ENCODE results near the gene FSD2.
"Not testable (repeated sequence)": the region's sequence is repeated elsewhere in the genome, so short reads cannot be mapped to it uniquely, and the experiment has no call there.

FSD2 gene

DNA sequence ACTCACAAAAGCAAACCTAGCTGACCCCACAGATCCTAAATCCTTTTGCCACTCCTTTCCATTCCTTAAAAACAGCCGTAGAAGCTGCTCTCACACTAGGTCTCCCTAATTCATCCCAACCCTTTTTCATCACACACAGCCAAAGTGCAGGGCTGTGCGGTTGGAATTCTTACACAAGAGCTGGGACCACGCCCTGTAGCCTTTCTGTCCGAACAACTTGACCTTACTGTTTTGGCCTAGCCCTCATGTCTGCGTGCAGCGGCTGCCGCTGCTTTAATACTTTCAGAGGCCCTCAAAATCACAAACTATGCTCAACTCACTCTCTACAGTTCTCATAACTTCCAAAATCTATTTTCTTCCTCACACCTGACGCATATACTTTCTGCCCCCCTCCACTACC lies 100.0 kb downstream of the FSD2 start:
- H2AFZ ChIP-seq (ENCODE audit: low read depth, low read length); H3K9me3 ChIP-seq (ENCODE audit: control insufficient read depth, low read length); H2AK5ac ChIP-seq (ENCODE audit: low read length, severe bottlenecking); H3K14ac ChIP-seq (ENCODE audit: low read length in 2 of 2); H2BK12ac ChIP-seq (ENCODE audit: low read length in 2 of 2); H3K9ac ChIP-seq (ENCODE audit: low read length); H3K27ac ChIP-seq (ENCODE audit: low read length, poor library complexity, severe bottlenecking); H4K8ac ChIP-seq (ENCODE audit: low read length); H3K4me3 ChIP-seq (ENCODE audit: insufficient read depth in 1 of 2, low read depth in 1 of 2, low read length in 2 of 2); H4K91ac ChIP-seq (ENCODE audit: low read length); H2BK120ac ChIP-seq (ENCODE audit: low read depth, low read length); H3K4me2 ChIP-seq (ENCODE audit: low read length, poor library complexity, severe bottlenecking); H2BK15ac ChIP-seq (ENCODE audit: low read depth, poor library complexity, severe bottlenecking); H3K36me3 ChIP-seq (ENCODE audit: control insufficient read depth in 1 of 2, insufficient read depth in 2 of 2, low read depth in 1 of 2, low read length in 2 of 2); H3K79me1 ChIP-seq (replicated peaks; ENCODE audit: low read length, poor library complexity, severe bottlenecking); H2BK5ac ChIP-seq (ENCODE audit: low read depth, low read length, poor library complexity, severe bottlenecking); H3K18ac ChIP-seq (ENCODE audit: low read depth in 1 of 2, low read length in 2 of 2); H3K23ac ChIP-seq (ENCODE audit: low read length in 2 of 2); DNase-seq; H3K4ac ChIP-seq (ENCODE audit: low read depth in 1 of 2, low read length in 2 of 2): not testable (repeated sequence)
- WGBS = 85% methylated on average over 8 of the region's 8 CpGs
- peaks cover 5 to 10% of the 10 kb centered on the region in 2 experiments for H3K27me3 ChIP-seq (ENCODE audit: control insufficient read depth in 1 of 2, insufficient read depth in 1 of 2, low read length in 2 of 2)
- peaks cover 14% of the 10 kb centered on the region for H3K4me1 ChIP-seq (ENCODE audit: control insufficient read depth, insufficient read depth, low read depth, low read length)

Measured in mesenchymal stem cell (in vitro differentiated cells and primary cell).